Stimulated activated CD8-positive, alpha-beta memory T cell treated with anti-CD3 and anti-CD28 coated beads, Interleukin-15, amount 100 ng/mL, for 4 hours (primary cell): ENCODE measurements around the gene FAM25G.
"Not testable (repeated sequence)": the region's sequence is repeated elsewhere in the genome, so short reads cannot be mapped to it uniquely, and the experiment has no call there.

Experiments used
- DNase-seq, 2 donors: peaks; one replicate each; pipeline ENCODE4 v3.0.0-alpha.2; 2020; ENCODE audit warnings: low read depth in 2 of 2

The FAM25G gene

GRCh38 chr10:47491600-47491999 is at the start of gene FAM25G:
Gene FAM25G (minus strand): TSS chr10:47491700. CDS start chr10:47491674, 26 bp downstream.
- not testable (repeated sequence) for DNase-seq

GRCh38 chr10:47536430-47536829 is 44.9 kb upstream of the FAM25G start:
- DNase-seq = not testable (repeated sequence)

- not testable (repeated sequence) for DNase-seq
These were observed 32.0 kb upstream of the FAM25G start, which contains the start of gene AGAP9 for GRCh38 chr10:47523475-47523874. Gene AGAP9 (minus strand): TSS chr10:47523638. CDS start chr10:47523526, 112 bp downstream.

- DNase-seq = not testable (repeated sequence)
These were observed 10.8 kb upstream of the FAM25G start for GRCh38 chr10:47502313-47502712.

GRCh38 chr10:47494226-47494625 is 2.7 kb upstream of the FAM25G start:
- not testable (repeated sequence) for DNase-seq

GRCh38 chr10:47489630-47490029 is 1.9 kb downstream of the FAM25G start:
- DNase-seq = not testable (repeated sequence)

GRCh38 chr10:47485943-47486342 is 5.6 kb downstream of the FAM25G start:
- not testable (repeated sequence) for DNase-seq

GRCh38 chr10:47484786-47485185 is 6.7 kb downstream of the FAM25G start:
- DNase-seq = not testable (repeated sequence)

GRCh38 chr10:47483923-47484322 is 7.6 kb downstream of the FAM25G start, which contains the start of gene ANXA8:
Gene ANXA8 (minus strand): TSS chr10:47484115. CDS start chr10:47483933, 182 bp downstream.
- DNase-seq = not testable (repeated sequence)

- DNase-seq = not testable (repeated sequence)
These were observed 9.1 kb downstream of the FAM25G start for GRCh38 chr10:47482367-47482766.

GRCh38 chr10:47481768-47482181 is 9.7 kb downstream of the FAM25G start:
- DNase-seq = not testable (repeated sequence)

GRCh38 chr10:47481182-47481766 is 10.2 kb downstream of the FAM25G start:
- DNase-seq = not testable (repeated sequence)

- DNase-seq = not testable (repeated sequence)
These were observed 11.4 kb downstream of the FAM25G start for GRCh38 chr10:47480133-47480532.

GRCh38 chr10:47478114-47478513 is 13.4 kb downstream of the FAM25G start:
- not testable (repeated sequence) for DNase-seq

- not testable (repeated sequence) for DNase-seq
These were observed 14.4 kb downstream of the FAM25G start for GRCh38 chr10:47477078-47477477.

GRCh38 chr10:47475101-47475500 is 16.4 kb downstream of the FAM25G start:
- DNase-seq = not testable (repeated sequence)

GRCh38 chr10:47473516-47473915 is 18.0 kb downstream of the FAM25G start:
- DNase-seq = not testable (repeated sequence)

- DNase-seq = not testable (repeated sequence)
These were observed 18.9 kb downstream of the FAM25G start for GRCh38 chr10:47472647-47473046.

GRCh38 chr10:47472072-47472471 is 19.4 kb downstream of the FAM25G start:
- not testable (repeated sequence) for DNase-seq

GRCh38 chr10:47468731-47469528 is 22.6 kb downstream of the FAM25G start:
- not testable (repeated sequence) for DNase-seq

GRCh38 chr10:47467957-47468356 is 23.5 kb downstream of the FAM25G start:
- DNase-seq = not testable (repeated sequence)

- DNase-seq = not testable (repeated sequence)
These were observed 24.0 kb downstream of the FAM25G start for GRCh38 chr10:47467458-47467857.
